GM21737 (cell line): ENCODE results near the gene PTCH1.

Source experiments
- ATAC-seq: cut with Tn5 transposase; IDR thresholded peaks from one replicate; pipeline ENCODE4 v1.9.1; 2021; ENCODE audit warnings: mild to moderate bottlenecking, moderate library complexity; ENCODE audit not compliant: unreplicated experiment

The PTCH1 gene

GRCh38 chr9:95443301-95443700, 73.5 kb downstream of the PTCH1 start:
- ATAC-seq: no peak

GRCh38 chr9:95441081-95441480, 75.7 kb downstream of the PTCH1 start:
- ATAC-seq: no peak

- ATAC-seq: no peak
Measured at GRCh38 chr9:95440447-95440846, 76.3 kb downstream of the PTCH1 start.

- ATAC-seq: no peak
Measured at GRCh38 chr9:95438561-95439357, 78.0 kb downstream of the PTCH1 start.

- no peak for ATAC-seq
Measured at GRCh38 chr9:95437559-95437958, 79.2 kb downstream of the PTCH1 start.

GRCh38 chr9:95436416-95436815, 80.4 kb downstream of the PTCH1 start:
- no peak for ATAC-seq

GRCh38 chr9:95435074-95435728, 81.6 kb downstream of the PTCH1 start:
- ATAC-seq: no peak

- no peak for ATAC-seq
Measured at GRCh38 chr9:95434116-95435073, 82.4 kb downstream of the PTCH1 start.

- ATAC-seq: no peak
Measured at GRCh38 chr9:95433096-95433819, 83.5 kb downstream of the PTCH1 start.

GRCh38 chr9:95431286-95431685, 85.5 kb downstream of the PTCH1 start:
- ATAC-seq: no peak

GRCh38 chr9:95429948-95430620, 86.7 kb downstream of the PTCH1 start:
- ATAC-seq: no peak

GRCh38 chr9:95429096-95429495, 87.7 kb downstream of the PTCH1 start:
- ATAC-seq: no peak

GRCh38 chr9:95425910-95426551, 90.7 kb downstream of the PTCH1 start:
- ATAC-seq: peak; percentile 28

GRCh38 chr9:95422650-95423049, 94.1 kb downstream of the PTCH1 start:
- no peak for ATAC-seq

GRCh38 chr9:95420518-95420917, 96.3 kb downstream of the PTCH1 start:
- no peak for ATAC-seq

GRCh38 chr9:95419444-95419843, 97.3 kb downstream of the PTCH1 start:
- no peak for ATAC-seq

GRCh38 chr9:95415158-95415557, 101.6 kb downstream of the PTCH1 start:
- no peak for ATAC-seq

- ATAC-seq: no peak
Measured at GRCh38 chr9:95413793-95414192, 103.0 kb downstream of the PTCH1 start.

GRCh38 chr9:95411054-95411892, 105.5 kb downstream of the PTCH1 start:
- ATAC-seq: no peak
